ENCODE data around the gene C14orf119. TPM values are rescaled to one million over a fixed set of nuclear protein-coding genes. Genes with fewer than 3 reads are reported as not detected.

Gene C14orf119
- total and polyA plus RNA-seq, 9 of the 15 experiments (the other 6 are each of a cell fraction or from before 2014, with no cell fraction given) = 36.7 to 251 (median 51.8) TPM

- TF ChIP-seq, protein P1, sequence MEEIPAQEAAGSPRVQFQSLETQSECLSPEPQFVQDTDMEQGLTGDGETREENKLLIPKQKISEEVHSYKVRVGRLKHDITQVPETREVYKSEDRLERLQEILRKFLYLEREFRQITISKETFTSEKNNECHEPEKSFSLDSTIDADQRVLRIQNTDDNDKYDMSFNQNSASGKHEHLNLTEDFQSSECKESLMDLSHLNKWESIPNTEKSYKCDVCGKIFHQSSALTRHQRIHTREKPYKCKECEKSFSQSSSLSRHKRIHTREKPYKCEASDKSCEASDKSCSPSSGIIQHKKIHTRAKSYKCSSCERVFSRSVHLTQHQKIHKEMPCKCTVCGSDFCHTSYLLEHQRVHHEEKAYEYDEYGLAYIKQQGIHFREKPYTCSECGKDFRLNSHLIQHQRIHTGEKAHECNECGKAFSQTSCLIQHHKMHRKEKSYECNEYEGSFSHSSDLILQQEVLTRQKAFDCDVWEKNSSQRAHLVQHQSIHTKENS (CRISPR knock-in tag; IDR thresholded peaks at IDR 0.05) = no peak
- TF ChIP-seq ZC3H4 (CRISPR knock-in tag; IDR thresholded peaks at IDR 0.05; ENCODE audit: borderline replicate concordance) (no peak), TOE1 (IDR thresholded peaks at IDR 0.05; ENCODE audit: borderline replicate concordance) (no peak), TOE1 (CRISPR knock-in tag; IDR thresholded peaks at IDR 0.05; ENCODE audit: borderline replicate concordance, low read depth) (no peak), FOXJ3 (CRISPR knock-in tag; IDR thresholded peaks at IDR 0.05) (no peak), KLF10 (CRISPR knock-in tag; IDR thresholded peaks at IDR 0.05) (no peak), POLR2B (IDR thresholded peaks at IDR 0.05; ENCODE audit: low read depth, partially characterized antibody) (no peak), REST (IDR thresholded peaks at IDR 0.05; ENCODE audit: borderline replicate concordance) (no peak), REST (CRISPR knock-in tag; IDR thresholded peaks at IDR 0.05; ENCODE audit: low read depth) (no peak), TRIM28 (IDR thresholded peaks at IDR 0.05) (no peak)
- TF ChIP-seq, protein P2, sequence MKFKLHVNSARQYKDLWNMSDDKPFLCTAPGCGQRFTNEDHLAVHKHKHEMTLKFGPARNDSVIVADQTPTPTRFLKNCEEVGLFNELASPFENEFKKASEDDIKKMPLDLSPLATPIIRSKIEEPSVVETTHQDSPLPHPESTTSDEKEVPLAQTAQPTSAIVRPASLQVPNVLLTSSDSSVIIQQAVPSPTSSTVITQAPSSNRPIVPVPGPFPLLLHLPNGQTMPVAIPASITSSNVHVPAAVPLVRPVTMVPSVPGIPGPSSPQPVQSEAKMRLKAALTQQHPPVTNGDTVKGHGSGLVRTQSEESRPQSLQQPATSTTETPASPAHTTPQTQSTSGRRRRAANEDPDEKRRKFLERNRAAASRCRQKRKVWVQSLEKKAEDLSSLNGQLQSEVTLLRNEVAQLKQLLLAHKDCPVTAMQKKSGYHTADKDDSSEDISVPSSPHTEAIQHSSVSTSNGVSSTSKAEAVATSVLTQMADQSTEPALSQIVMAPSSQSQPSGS (CRISPR knock-in tag; IDR thresholded peaks at IDR 0.05) = no peak
- TF ChIP-seq, protein P3, sequence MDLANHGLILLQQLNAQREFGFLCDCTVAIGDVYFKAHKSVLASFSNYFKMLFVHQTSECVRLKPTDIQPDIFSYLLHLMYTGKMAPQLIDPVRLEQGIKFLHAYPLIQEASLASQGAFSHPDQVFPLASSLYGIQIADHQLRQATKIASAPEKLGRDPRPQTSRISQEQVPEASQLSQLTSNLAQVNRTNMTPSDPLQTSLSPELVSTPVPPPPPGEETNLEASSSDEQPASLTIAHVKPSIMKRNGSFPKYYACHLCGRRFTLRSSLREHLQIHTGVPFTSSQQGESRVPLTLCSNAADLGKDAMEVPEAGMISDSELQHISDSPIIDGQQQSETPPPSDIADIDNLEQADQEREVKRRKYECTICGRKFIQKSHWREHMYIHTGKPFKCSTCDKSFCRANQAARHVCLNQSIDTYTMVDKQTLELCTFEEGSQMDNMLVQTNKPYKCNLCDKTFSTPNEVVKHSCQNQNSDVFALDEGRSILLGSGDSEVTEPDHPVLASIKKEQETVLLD (IDR thresholded peaks at IDR 0.05) = no peak
These were observed 40.2 kb upstream of the C14orf119 start (continued) for GRCh38 chr14:23055147-23055550.

All from K562 (cell line).